ENCODE measurements around the gene KCTD3.
A peak's percentile ranks its signal among the peaks of the same experiment; 100 is the strongest.

The KCTD3 gene

DNA sequence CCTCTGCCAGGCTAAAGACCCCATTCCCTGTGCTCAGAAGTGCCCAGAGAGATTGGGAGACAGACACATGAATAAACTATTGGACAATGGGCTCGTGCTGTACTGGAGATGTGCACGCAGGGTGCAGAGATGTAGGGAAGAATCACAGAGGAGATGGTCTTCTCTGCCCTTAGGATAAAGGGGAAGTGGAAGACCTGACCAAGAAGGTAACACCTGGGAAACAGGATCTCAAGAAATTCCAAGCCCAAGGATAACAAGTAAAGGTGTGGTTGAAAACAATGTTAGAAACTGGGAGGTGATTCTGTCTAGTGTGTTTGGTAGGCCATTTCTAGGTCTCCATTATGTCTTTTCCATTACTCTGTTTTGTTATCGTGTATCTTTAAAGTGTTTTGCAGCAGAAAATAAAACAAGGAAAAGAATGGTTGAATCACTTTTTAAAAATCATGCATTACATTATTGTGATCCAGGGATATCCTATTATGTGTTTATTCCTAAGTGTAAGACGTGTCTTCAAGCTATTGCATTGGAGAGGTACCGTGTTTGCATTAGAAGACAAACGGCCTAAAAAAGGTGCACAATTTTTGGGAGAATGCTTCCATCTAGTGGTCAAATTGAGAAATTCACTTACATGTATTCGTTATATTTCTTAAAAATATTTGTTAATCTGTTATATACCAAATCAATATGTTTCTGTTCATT lies 40.8 kb upstream of the KCTD3 start:
- no peak overlapping the region for H3K4me3 ChIP-seq (ENCODE audit: low read length)
- peak; percentile 60 for DNase-seq (ENCODE audit: low read depth)
- TF ChIP-seq, protein P1, sequence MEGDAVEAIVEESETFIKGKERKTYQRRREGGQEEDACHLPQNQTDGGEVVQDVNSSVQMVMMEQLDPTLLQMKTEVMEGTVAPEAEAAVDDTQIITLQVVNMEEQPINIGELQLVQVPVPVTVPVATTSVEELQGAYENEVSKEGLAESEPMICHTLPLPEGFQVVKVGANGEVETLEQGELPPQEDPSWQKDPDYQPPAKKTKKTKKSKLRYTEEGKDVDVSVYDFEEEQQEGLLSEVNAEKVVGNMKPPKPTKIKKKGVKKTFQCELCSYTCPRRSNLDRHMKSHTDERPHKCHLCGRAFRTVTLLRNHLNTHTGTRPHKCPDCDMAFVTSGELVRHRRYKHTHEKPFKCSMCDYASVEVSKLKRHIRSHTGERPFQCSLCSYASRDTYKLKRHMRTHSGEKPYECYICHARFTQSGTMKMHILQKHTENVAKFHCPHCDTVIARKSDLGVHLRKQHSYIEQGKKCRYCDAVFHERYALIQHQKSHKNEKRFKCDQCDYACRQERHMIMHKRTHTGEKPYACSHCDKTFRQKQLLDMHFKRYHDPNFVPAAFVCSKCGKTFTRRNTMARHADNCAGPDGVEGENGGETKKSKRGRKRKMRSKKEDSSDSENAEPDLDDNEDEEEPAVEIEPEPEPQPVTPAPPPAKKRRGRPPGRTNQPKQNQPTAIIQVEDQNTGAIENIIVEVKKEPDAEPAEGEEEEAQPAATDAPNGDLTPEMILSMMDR (IDR thresholded peaks at IDR 0.05; ENCODE audit: insufficient read depth, low read depth, low read length, missing control alignments): peak; percentile 52

DNA sequence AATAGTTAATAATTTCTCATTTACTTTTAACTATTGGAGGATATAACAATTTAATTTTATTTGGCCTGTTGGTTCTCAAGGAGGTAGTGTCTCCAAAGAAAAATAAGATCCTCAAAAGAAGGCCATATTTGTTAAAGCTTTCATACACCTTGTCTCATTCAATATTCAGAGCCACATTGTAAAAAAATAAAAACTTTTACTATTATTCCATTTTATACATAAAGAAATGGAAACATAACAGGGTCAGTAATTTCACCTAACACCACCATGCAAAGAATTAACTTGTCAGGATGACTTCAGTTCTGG lies 40.3 kb upstream of the KCTD3 start:
- TF ChIP-seq, protein P1 (IDR thresholded peaks at IDR 0.05; ENCODE audit: insufficient read depth, low read depth, low read length, missing control alignments): no peak
- no peak for DNase-seq (ENCODE audit: low read depth)
- no peak overlapping the region for H3K4me3 ChIP-seq (ENCODE audit: low read length)

DNA sequence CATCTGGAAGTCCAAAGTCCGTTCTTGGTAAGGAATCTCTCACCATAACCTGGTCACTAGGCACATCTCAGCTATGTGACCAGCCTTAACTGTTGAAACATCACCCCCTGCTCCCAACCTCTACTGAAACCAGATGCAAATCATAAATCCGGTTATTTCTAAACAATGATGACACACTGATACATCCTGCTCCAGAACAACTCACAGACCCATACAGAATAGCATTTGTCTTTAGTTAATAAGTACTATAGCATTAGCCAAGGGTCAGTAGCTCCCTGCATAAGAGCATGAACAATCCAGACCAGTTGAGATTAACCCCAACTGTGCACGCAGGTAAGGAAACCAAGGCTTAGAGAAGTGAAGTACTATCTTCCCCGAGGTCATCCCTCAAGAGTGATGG lies 38.0 kb upstream of the KCTD3 start:
- TF ChIP-seq, protein P1 (IDR thresholded peaks at IDR 0.05; ENCODE audit: insufficient read depth, low read depth, low read length, missing control alignments): no peak
- DNase-seq (ENCODE audit: low read depth): no peak
- H3K4me3 ChIP-seq (ENCODE audit: low read length): no peak overlapping the region

DNA sequence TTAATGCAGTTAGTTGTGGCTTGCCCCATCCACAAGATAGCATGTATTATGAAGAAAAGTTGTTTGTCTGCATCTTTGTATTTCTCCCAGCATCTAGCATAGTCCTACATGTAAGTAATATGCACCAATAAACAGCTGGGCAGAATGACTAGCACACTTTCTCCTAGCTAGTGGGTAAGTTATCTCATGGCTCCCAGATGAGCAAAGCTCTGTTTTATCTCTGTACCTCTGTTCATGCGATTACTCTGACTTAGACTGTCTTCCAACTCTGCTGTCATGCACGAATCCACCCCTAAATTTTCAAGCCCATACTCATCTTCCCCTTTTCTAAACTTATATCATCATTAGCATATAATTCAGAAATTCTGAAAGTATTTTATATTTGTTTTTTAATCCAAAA lies 37.5 kb upstream of the KCTD3 start:
- no peak overlapping the region for H3K4me3 ChIP-seq (ENCODE audit: low read length)
- TF ChIP-seq, protein P1 (IDR thresholded peaks at IDR 0.05; ENCODE audit: insufficient read depth, low read depth, low read length, missing control alignments): no peak

DNA sequence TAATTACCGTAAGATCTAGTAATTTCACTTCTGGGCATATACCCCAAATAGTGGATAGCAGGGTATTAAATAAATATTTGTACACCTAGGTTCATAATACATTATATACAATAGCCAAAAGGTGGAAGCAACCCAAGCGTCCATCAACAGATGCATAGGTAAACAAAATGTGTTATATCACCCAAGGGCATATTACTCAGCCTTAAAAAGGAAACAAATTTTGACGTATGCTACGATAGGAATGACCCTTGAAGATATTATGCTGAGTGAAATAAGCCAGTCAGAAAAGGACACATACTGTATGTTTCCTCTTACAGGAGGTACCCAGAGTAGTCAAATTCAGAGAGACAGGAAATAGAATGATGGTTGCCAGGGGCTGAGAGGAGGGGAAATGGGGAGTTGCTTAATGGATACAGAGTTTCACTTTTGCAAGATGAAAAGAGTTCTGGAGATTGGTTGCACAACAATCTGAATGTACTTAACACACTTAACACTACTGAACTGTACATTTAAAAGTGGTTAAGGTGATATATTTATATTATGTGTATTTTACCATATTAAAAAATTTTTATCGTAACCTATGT lies 36.6 kb upstream of the KCTD3 start:
- TF ChIP-seq, protein P1 (IDR thresholded peaks at IDR 0.05; ENCODE audit: insufficient read depth, low read depth, low read length, missing control alignments): no peak
- peak; percentile 60 for DNase-seq (ENCODE audit: low read depth)
- no peak overlapping the region for H3K4me3 ChIP-seq (ENCODE audit: low read length)

More for the DNA sequence above, 37.5 kb upstream of the KCTD3 start:
- DNase-seq (ENCODE audit: low read depth): no peak

DNA sequence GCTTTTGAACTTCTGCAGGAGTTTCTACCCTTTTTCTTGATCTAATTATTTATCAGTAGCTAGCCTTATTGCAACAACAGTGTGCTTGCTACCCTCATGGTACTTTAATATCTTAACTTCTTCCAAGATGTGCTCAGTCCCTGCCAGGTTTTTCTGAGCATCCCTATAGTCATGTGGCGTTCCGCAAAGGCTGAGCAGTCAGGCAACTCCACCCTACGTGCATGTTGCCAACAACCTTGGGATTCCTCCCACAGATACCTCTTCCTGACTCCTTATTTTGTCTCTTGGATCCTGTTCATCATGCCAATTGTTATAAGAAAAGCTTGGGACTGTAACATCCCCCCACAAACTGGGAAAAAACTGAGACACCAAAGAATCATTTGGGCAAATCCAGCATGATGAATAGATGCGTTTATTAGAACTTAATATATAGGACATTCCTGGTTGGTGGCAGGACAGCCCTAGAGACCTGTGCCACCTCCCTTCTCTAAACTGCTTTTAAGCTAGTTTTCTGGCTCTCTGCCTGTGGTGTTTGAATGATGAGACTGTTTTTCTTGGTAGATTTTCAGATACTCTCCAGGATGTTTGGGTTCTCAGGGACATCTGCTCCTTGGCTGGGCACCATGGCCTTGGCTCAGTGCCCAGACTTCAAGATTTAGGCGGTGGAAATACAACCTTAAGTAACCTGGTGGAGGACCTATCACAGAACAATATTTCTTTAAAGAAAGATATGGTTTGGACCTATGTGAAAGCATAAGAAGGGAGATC lies 27.1 kb upstream of the KCTD3 start:
- TF ChIP-seq, protein P1 (IDR thresholded peaks at IDR 0.05; ENCODE audit: insufficient read depth, low read depth, low read length, missing control alignments): no peak
- no peak overlapping the region for H3K4me3 ChIP-seq (ENCODE audit: low read length)
- no peak for DNase-seq (ENCODE audit: low read depth)
